ENCODE data around the gene NSD1.

DNA sequence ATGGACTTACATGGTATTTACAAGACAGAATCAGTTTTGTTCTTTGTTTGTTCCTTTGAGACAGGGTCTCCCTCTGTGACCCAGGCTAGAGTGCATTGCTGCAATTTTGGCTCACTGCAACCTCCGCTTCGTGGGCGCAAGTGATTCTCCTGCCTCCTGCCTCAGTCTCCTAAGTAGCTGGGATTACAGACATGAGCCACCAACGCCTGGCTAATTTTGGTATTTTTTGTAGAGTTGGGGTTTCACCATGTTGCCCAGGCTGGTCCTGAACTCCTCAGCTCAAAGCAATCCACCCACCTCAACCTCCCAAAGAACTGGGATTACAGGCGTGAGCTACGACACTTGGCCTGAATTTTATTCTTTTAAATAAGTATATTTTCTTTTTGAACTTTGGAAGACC is 142.3 kb downstream of the NSD1 start:
- TF ChIP-seq, protein P1, sequence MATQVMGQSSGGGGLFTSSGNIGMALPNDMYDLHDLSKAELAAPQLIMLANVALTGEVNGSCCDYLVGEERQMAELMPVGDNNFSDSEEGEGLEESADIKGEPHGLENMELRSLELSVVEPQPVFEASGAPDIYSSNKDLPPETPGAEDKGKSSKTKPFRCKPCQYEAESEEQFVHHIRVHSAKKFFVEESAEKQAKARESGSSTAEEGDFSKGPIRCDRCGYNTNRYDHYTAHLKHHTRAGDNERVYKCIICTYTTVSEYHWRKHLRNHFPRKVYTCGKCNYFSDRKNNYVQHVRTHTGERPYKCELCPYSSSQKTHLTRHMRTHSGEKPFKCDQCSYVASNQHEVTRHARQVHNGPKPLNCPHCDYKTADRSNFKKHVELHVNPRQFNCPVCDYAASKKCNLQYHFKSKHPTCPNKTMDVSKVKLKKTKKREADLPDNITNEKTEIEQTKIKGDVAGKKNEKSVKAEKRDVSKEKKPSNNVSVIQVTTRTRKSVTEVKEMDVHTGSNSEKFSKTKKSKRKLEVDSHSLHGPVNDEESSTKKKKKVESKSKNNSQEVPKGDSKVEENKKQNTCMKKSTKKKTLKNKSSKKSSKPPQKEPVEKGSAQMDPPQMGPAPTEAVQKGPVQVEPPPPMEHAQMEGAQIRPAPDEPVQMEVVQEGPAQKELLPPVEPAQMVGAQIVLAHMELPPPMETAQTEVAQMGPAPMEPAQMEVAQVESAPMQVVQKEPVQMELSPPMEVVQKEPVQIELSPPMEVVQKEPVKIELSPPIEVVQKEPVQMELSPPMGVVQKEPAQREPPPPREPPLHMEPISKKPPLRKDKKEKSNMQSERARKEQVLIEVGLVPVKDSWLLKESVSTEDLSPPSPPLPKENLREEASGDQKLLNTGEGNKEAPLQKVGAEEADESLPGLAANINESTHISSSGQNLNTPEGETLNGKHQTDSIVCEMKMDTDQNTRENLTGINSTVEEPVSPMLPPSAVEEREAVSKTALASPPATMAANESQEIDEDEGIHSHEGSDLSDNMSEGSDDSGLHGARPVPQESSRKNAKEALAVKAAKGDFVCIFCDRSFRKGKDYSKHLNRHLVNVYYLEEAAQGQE (IDR thresholded peaks at IDR 0.05; ENCODE audit: insufficient replicate concordance, low read depth) = no peak
- TF ChIP-seq POLR2AphosphoS5 (IDR thresholded peaks at IDR 0.05; ENCODE audit: low read depth) = no peak
- no peak for TF ChIP-seq CTCF (IDR thresholded peaks at IDR 0.05; ENCODE audit: insufficient read depth, low read length)
- TF ChIP-seq GABPA (IDR thresholded peaks at IDR 0.05; ENCODE audit: low read depth) = no peak
- no peak for TF ChIP-seq SPI1 (IDR thresholded peaks at IDR 0.05; ENCODE audit: borderline replicate concordance, low read depth)
